Panc1 (cell line): Measurements from ENCODE around the gene CCDC197.

Experiments
- POLR2AphosphoS5 ChIP-seq: IDR thresholded peaks from 2 replicates; pipeline ENCODE4 v1.6.1; 2012; ENCODE audit warnings: mild to moderate bottlenecking, low read depth, low read length, moderate library complexity
- TF ChIP-seq, protein P1 (sequence below), 2 experiments: IDR thresholded peaks; 2 replicates each; pipeline ENCODE4 v1.6.1; 2011 to 2012; ENCODE audit warnings: low read depth in 2 of 2, control low read depth in 1 of 2, low read length in 1 of 2, mild to moderate bottlenecking in 1 of 2, moderate library complexity in 1 of 2; ENCODE audit not compliant: insufficient read depth in 1 of 2
- TF ChIP-seq, protein P2 (sequence below): fragments of 450-650 bp; IDR thresholded peaks from 2 replicates; pipeline ENCODE4 v1.5.1; 2017; ENCODE audit warnings: mild to moderate bottlenecking

DNA sequence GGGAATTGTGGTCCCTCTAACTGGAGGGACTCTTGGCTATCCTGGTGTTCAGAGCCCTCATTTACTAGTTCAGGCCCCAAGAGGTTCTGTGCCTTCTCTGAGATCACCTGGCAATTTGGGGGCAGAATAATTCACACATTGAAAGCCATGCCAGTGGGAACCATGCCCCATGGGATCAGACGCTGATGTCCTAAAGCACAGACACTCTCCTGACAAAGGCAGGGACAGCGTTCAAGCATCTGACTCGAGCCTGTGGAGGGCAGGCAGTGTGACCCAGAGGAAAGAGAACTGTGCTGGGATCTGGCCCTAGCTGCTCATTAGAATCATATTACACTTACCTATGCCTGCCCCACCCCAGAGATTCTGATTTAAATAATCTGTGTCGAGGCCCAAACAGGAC lies 18.4 kb upstream of the CCDC197 start:
- TF ChIP-seq, protein P1, sequence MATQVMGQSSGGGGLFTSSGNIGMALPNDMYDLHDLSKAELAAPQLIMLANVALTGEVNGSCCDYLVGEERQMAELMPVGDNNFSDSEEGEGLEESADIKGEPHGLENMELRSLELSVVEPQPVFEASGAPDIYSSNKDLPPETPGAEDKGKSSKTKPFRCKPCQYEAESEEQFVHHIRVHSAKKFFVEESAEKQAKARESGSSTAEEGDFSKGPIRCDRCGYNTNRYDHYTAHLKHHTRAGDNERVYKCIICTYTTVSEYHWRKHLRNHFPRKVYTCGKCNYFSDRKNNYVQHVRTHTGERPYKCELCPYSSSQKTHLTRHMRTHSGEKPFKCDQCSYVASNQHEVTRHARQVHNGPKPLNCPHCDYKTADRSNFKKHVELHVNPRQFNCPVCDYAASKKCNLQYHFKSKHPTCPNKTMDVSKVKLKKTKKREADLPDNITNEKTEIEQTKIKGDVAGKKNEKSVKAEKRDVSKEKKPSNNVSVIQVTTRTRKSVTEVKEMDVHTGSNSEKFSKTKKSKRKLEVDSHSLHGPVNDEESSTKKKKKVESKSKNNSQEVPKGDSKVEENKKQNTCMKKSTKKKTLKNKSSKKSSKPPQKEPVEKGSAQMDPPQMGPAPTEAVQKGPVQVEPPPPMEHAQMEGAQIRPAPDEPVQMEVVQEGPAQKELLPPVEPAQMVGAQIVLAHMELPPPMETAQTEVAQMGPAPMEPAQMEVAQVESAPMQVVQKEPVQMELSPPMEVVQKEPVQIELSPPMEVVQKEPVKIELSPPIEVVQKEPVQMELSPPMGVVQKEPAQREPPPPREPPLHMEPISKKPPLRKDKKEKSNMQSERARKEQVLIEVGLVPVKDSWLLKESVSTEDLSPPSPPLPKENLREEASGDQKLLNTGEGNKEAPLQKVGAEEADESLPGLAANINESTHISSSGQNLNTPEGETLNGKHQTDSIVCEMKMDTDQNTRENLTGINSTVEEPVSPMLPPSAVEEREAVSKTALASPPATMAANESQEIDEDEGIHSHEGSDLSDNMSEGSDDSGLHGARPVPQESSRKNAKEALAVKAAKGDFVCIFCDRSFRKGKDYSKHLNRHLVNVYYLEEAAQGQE (IDR thresholded peaks at IDR 0.05; ENCODE audit: insufficient read depth in 1 of 2, low read depth in 2 of 2, low read length in 1 of 2) = no peak
- TF ChIP-seq, protein P2, sequence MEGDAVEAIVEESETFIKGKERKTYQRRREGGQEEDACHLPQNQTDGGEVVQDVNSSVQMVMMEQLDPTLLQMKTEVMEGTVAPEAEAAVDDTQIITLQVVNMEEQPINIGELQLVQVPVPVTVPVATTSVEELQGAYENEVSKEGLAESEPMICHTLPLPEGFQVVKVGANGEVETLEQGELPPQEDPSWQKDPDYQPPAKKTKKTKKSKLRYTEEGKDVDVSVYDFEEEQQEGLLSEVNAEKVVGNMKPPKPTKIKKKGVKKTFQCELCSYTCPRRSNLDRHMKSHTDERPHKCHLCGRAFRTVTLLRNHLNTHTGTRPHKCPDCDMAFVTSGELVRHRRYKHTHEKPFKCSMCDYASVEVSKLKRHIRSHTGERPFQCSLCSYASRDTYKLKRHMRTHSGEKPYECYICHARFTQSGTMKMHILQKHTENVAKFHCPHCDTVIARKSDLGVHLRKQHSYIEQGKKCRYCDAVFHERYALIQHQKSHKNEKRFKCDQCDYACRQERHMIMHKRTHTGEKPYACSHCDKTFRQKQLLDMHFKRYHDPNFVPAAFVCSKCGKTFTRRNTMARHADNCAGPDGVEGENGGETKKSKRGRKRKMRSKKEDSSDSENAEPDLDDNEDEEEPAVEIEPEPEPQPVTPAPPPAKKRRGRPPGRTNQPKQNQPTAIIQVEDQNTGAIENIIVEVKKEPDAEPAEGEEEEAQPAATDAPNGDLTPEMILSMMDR = no peak
- TF ChIP-seq POLR2AphosphoS5 = no peak
